H1 (cell line): ENCODE data around the gene MAN2C1. TPM values are rescaled to one million over a fixed set of nuclear protein-coding genes. Genes with fewer than 3 reads are reported as not detected.

Source experiments
- ATF2 ChIP-seq: IDR thresholded peaks from 2 replicates; pipeline ENCODE4 v1.6.1; 2012; ENCODE audit warnings: low read length, inconsistent platforms
- BCL11A ChIP-seq, 2 experiments: IDR thresholded peaks; one replicate each; pipeline ENCODE4 v1.6.1; 2011; ENCODE audit warnings: low read depth in 2 of 2, low read length in 2 of 2, mild to moderate bottlenecking in 2 of 2
- CBX5 ChIP-seq: fragments of 300-800, 300-1000 bp; sonication (generic); IDR thresholded peaks from 2 replicates; pipeline ENCODE4 v1.7.1; 2016; ENCODE audit warnings: antibody characterized with exemption, low read length, low read depth
- CEBPB ChIP-seq: IDR thresholded peaks from 2 replicates; pipeline ENCODE4 v1.6.1; 2012; ENCODE audit warnings: low read depth, low read length
- KDM1A ChIP-seq: fragments of 200-600, 300-600 bp; sonication (generic); IDR thresholded peaks from 2 replicates; pipeline ENCODE4 v1.7.1; 2016; ENCODE audit warnings: mild to moderate bottlenecking, low read length, borderline replicate concordance
- RFX5 ChIP-seq: IDR thresholded peaks from 2 replicates; pipeline ENCODE4 v1.6.1; 2011; ENCODE audit warnings: low read depth, low read length, improper control_type of control experiment, borderline replicate concordance
- RNF2 ChIP-seq: fragments of 200-900, 300-1000 bp; sonication (generic); IDR thresholded peaks from 2 replicates; pipeline ENCODE4 v1.7.1; 2016; ENCODE audit warnings: borderline replicate concordance, low read depth, mild to moderate bottlenecking, antibody characterized with exemption, low read length; ENCODE audit not compliant: poor library complexity, severe bottlenecking; ENCODE audit errors: missing control alignments
- polyA plus RNA-seq, 7 experiments: library from polyadenylated mRNA; depleted of rRNA in 3 of 7; stranded (reverse) in 5 of 7; unstranded in 2 of 7; fragments of >200 nt in 5 of 7; fragments of 200-250 nt in 2 of 7; gene quantifications; 1 replicate in 5 of 7; 2 replicates in 1 of 7; 4 replicates in 1 of 7; pipeline versions ENCODE4 v1.2.1 to v1.2.3, GENCODE V29; 2011 to 2013; ENCODE audit warnings: missing spikeins in 2 of 7, mixed read lengths in 2 of 7
- total RNA-seq: library from RNA; stranded (reverse); fragmentation: NEBNext Ultra II Directional; extraction: Animal tissue kit (Norgen Biotek cat#: 25700); gene quantifications from 2 replicates; pipeline ENCODE4 v1.2.1, GENCODE V29; 2021

Gene MAN2C1
- total and polyA plus RNA-seq, 2 of the 8 experiments (the other 6 are each of a cell fraction or from before 2014, with no cell fraction given): 56.3 to 88.9 TPM

GRCh38 chr15:75367006-75367405, 1.4 kb downstream of the MAN2C1 start (continued):
- TF ChIP-seq KDM1A (no peak), CBX5 (no peak), CEBPB (no peak), RFX5 (no peak), ATF2 (no peak), RNF2 (no peak), BCL11A (IDR thresholded peaks at IDR 0.05; ENCODE audit: low read depth in 2 of 2, low read length in 2 of 2) (no peak)
